ENCODE measurements around the gene MVB12B.

DNA sequence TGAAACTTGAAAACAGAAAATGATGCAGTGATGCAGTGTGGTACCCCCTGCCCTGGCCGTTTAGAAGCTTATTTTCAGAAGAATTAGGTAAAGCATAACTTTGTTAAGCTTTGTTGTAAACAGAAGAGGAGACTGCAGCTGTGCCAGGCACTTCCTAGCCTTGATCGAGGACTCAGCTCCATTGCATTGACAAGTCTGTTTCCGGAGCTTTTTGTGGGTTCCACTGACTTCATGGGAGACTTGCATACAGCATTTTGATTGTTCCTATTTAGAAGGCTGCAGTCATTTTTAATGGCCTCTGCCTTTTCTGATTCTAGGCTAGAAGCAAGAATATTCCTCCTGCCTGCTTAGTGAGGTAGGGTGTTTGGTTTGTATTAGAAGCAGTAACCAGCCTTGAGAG is 12.3 kb downstream of the MVB12B start:
- TF ChIP-seq, protein P1, sequence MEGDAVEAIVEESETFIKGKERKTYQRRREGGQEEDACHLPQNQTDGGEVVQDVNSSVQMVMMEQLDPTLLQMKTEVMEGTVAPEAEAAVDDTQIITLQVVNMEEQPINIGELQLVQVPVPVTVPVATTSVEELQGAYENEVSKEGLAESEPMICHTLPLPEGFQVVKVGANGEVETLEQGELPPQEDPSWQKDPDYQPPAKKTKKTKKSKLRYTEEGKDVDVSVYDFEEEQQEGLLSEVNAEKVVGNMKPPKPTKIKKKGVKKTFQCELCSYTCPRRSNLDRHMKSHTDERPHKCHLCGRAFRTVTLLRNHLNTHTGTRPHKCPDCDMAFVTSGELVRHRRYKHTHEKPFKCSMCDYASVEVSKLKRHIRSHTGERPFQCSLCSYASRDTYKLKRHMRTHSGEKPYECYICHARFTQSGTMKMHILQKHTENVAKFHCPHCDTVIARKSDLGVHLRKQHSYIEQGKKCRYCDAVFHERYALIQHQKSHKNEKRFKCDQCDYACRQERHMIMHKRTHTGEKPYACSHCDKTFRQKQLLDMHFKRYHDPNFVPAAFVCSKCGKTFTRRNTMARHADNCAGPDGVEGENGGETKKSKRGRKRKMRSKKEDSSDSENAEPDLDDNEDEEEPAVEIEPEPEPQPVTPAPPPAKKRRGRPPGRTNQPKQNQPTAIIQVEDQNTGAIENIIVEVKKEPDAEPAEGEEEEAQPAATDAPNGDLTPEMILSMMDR (IDR thresholded peaks at IDR 0.05 in 8 of 11, conservative IDR thresholded peaks at IDR 0.05 in 3 of 11), result no peak
- no peak for TF ChIP-seq POLR2AphosphoS5 (IDR thresholded peaks at IDR 0.05)
